ENCODE measurements around the gene CREG2. TPM values are rescaled to one million over a fixed set of nuclear protein-coding genes. Genes with fewer than 3 reads are reported as not detected.
"Not testable (repeated sequence)": the region's sequence is repeated elsewhere in the genome, so short reads cannot be mapped to it uniquely, and the experiment has no call there.

Gene CREG2
- total RNA-seq, 3 donors from 2014 or later (not counting 1 experiment from before 2014, with no cell fraction given), result not detected

GRCh38 chr2:101356055-101356454 lies 31.2 kb downstream of the CREG2 start:
- 94% methylated on average over 5 of the region's 6 CpGs for WGBS (ENCODE audit: insufficient coverage)
- Histone ChIP-seq H3K27me3 (ENCODE audit: control insufficient read depth, insufficient read depth, low read length) (no peaks in the 10 kb centered on the region), H3K4me3 (ENCODE audit: low read length) (no peak overlapping the region), H3K9me3 (ENCODE audit: control insufficient read depth, insufficient read depth, low read length) (no peaks in the 10 kb centered on the region), H3K27ac (ENCODE audit: low read length) (no peak overlapping the region), H3K4me1 (ENCODE audit: control insufficient read depth, insufficient read depth, low read length) (peaks cover under 1% of the 10 kb centered on the region), H3K36me3 (ENCODE audit: control insufficient read depth, insufficient read depth, low read length) (no peaks in the 10 kb centered on the region)
- no peaks in the 10 kb centered on the region for H3K27me3 Mint-ChIP-seq (ENCODE audit: low read depth in 2 of 2)
- no peak overlapping the region for H3K4me3 Mint-ChIP-seq
- H3K27ac Mint-ChIP-seq, result no peak overlapping the region
- H3K36me3 Mint-ChIP-seq, result no peaks in the 10 kb centered on the region
- no peak for DNase-seq
- ATAC-seq, result no peak
- peaks cover 1 to 2% of the 10 kb centered on the region in 2 donors for H3K4me1 Mint-ChIP-seq
- TF ChIP-seq, protein P1, sequence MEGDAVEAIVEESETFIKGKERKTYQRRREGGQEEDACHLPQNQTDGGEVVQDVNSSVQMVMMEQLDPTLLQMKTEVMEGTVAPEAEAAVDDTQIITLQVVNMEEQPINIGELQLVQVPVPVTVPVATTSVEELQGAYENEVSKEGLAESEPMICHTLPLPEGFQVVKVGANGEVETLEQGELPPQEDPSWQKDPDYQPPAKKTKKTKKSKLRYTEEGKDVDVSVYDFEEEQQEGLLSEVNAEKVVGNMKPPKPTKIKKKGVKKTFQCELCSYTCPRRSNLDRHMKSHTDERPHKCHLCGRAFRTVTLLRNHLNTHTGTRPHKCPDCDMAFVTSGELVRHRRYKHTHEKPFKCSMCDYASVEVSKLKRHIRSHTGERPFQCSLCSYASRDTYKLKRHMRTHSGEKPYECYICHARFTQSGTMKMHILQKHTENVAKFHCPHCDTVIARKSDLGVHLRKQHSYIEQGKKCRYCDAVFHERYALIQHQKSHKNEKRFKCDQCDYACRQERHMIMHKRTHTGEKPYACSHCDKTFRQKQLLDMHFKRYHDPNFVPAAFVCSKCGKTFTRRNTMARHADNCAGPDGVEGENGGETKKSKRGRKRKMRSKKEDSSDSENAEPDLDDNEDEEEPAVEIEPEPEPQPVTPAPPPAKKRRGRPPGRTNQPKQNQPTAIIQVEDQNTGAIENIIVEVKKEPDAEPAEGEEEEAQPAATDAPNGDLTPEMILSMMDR (IDR thresholded peaks at IDR 0.05), result no peak
- no peaks in the 10 kb centered on the region for H3K9me3 Mint-ChIP-seq
- intact Hi-C loops (cut with micrococcal nuclease), result no loop called here

DNA sequence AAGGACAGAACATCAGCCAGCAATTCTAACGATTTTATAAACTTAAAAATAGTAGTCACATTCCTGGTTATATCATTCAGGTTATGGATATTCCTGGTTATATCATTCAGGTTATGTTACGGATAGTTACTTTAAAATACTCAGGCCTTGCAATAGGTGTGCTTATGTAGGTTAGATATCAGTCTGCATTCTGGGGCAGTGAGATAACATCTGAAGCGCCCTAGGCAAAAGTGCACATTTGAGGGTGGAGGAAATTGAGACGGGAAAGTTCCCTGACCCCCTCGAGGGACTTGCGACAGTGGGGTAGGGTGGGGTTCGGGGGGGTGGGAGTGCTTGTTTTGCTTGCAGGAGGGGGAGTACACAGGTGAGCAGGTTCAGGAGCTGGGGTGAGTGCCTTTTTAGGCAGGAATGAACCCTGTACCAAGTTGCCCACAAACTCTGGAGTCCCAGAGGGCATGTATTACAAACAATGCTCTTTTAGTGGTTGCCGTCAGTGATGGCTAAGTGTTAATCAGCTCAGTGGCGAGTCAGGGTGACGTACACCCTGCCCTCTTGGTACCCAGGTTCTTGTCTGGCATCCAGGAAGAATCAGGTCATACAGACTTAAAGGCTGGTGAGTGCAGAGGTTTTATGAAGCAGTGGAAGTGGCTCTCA lies 31.8 kb downstream of the CREG2 start:
- no peaks in the 10 kb centered on the region for H3K9me3 Mint-ChIP-seq
- H3K27me3 Mint-ChIP-seq (ENCODE audit: low read depth in 2 of 2), result no peaks in the 10 kb centered on the region
- H3K4me3 ChIP-seq (ENCODE audit: low read length), result no peak overlapping the region
- 84% methylated on average over 9 of the region's 10 CpGs for WGBS (ENCODE audit: insufficient coverage)
- H3K27ac ChIP-seq (ENCODE audit: low read length), result no peak overlapping the region
- ATAC-seq (no peak), DNase-seq (no peak)
- H3K4me1 Mint-ChIP-seq, result no peaks in the 10 kb centered on the region
- intact Hi-C loops (cut with micrococcal nuclease), result no loop called here
- TF ChIP-seq, protein P1 (IDR thresholded peaks at IDR 0.05), result no peak
- no peaks in the 10 kb centered on the region for H3K36me3 ChIP-seq (ENCODE audit: control insufficient read depth, insufficient read depth, low read length)
- H3K36me3 Mint-ChIP-seq, result no peaks in the 10 kb centered on the region
- H3K4me1 ChIP-seq (ENCODE audit: control insufficient read depth, insufficient read depth, low read length), result no peaks in the 10 kb centered on the region
- no peak overlapping the region for H3K4me3 Mint-ChIP-seq
- no peak overlapping the region for H3K27ac Mint-ChIP-seq
- H3K27me3 ChIP-seq (ENCODE audit: control insufficient read depth, insufficient read depth, low read length), result no peaks in the 10 kb centered on the region
- no peaks in the 10 kb centered on the region for H3K9me3 ChIP-seq (ENCODE audit: control insufficient read depth, insufficient read depth, low read length)

GRCh38 chr2:101354420-101355311 lies 32.6 kb downstream of the CREG2 start:
- intact Hi-C loops (cut with micrococcal nuclease), result no loop called here
- H3K36me3 Mint-ChIP-seq, result no peaks in the 10 kb centered on the region
- ATAC-seq, result no peak
- Histone ChIP-seq H3K27ac (ENCODE audit: low read length) (no peak overlapping the region), H3K4me3 (ENCODE audit: low read length) (no peak overlapping the region), H3K27me3 (ENCODE audit: control insufficient read depth, insufficient read depth, low read length) (no peaks in the 10 kb centered on the region), H3K9me3 (ENCODE audit: control insufficient read depth, insufficient read depth, low read length) (no peaks in the 10 kb centered on the region), H3K4me1 (ENCODE audit: control insufficient read depth, insufficient read depth, low read length) (no peaks in the 10 kb centered on the region), H3K36me3 (ENCODE audit: control insufficient read depth, insufficient read depth, low read length) (no peaks in the 10 kb centered on the region)
- H3K27ac Mint-ChIP-seq, result no peak overlapping the region
- WGBS (ENCODE audit: insufficient coverage), result 97% methylated on average over 21 of the region's 21 CpGs
- no peaks in the 10 kb centered on the region for H3K4me1 Mint-ChIP-seq
- H3K27me3 Mint-ChIP-seq (ENCODE audit: low read depth in 2 of 2), result no peaks in the 10 kb centered on the region
- H3K9me3 Mint-ChIP-seq, result no peaks in the 10 kb centered on the region
- no peak for DNase-seq
- H3K4me3 Mint-ChIP-seq, result no peak overlapping the region
- TF ChIP-seq, protein P1 (IDR thresholded peaks at IDR 0.05), result no peak

DNA sequence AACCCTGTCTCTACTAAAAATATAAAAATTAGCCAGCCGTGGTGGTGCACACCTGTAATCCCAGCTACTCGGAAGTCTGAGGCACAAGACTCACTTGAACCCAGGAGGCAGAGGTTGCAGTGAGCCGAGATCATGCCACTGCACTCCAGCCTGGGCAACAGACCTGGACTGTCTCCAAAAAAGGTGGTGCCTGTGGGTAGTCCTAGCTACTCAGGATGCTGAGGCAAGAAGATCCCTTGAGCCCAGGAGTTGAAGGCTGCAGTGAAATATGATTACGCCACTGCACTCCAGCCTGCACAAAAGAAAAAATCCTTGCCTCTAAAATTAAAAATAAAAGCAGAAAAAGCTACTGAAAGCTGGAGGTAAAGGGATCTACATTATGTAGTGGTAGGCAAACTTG lies 34.7 kb downstream of the CREG2 start:
- H3K27ac Mint-ChIP-seq; H3K36me3 Mint-ChIP-seq; intact Hi-C loops (cut with micrococcal nuclease); H3K4me1 Mint-ChIP-seq; H3K27me3 ChIP-seq (ENCODE audit: control insufficient read depth, insufficient read depth, low read length); DNase-seq; H3K9me3 Mint-ChIP-seq; H3K27ac ChIP-seq (ENCODE audit: low read length); H3K4me1 ChIP-seq (ENCODE audit: control insufficient read depth, insufficient read depth, low read length); ATAC-seq; H3K9me3 ChIP-seq (ENCODE audit: control insufficient read depth, insufficient read depth, low read length); H3K27me3 Mint-ChIP-seq (ENCODE audit: low read depth in 2 of 2); H3K36me3 ChIP-seq (ENCODE audit: control insufficient read depth, insufficient read depth, low read length); H3K4me3 ChIP-seq (ENCODE audit: low read length); H3K4me3 Mint-ChIP-seq: not testable (repeated sequence)
- WGBS (ENCODE audit: insufficient coverage), result 89% methylated on average over 4 of the region's 4 CpGs

Measured in natural killer cell (primary cell).